Esophagus squamous epithelium (tissue), 4 donors: ENCODE results near the gene ECEL1.

Experiments used
- CTCF ChIP-seq, 6 experiments: fragments of 450-650 bp in 4 of 6; fragments of 200-600 bp in 2 of 6; sonication (generic) in 2 of 6; IDR thresholded peaks; one replicate each; pipeline ENCODE4 v1.5.1; 2016 to 2019; ENCODE audit warnings: antibody characterized with exemption in 6 of 6, mild to moderate bottlenecking in 4 of 6, moderate library complexity in 4 of 6
- POLR2A ChIP-seq, 4 donors: fragments of 450-650 bp; IDR thresholded peaks; one replicate each; pipeline ENCODE4 v1.6.1; 2017; ENCODE audit warnings: antibody characterized with exemption in 4 of 4, mild to moderate bottlenecking in 4 of 4, moderate library complexity in 3 of 4

- TF ChIP-seq CTCF (IDR thresholded peaks at IDR 0.05) (no peak), POLR2A (IDR thresholded peaks at IDR 0.05) (no peak)
Observed at GRCh38 chr2:232495292-232495691, 7.7 kb upstream of the ECEL1 start.
